ENCODE measurements around the gene PRM1.

Gene PRM1

GRCh38 chr16:11232852-11233726 is 48.0 kb downstream of the PRM1 start:
- DNase-seq: peak; percentile 87

GRCh38 chr16:11232302-11232851 is 48.8 kb downstream of the PRM1 start:
- DNase-seq: no peak

GRCh38 chr16:11231367-11231970 is 49.7 kb downstream of the PRM1 start:
- no peak for DNase-seq

Measured in central memory CD4-positive, alpha-beta T cell (primary cell).